HCT116 (cell line): Measurements from ENCODE around the gene SPAG4. TPM values are rescaled to one million over a fixed set of nuclear protein-coding genes. Genes with fewer than 3 reads are reported as not detected.

Experiments used
- ATAC-seq: fragments of 200-7000 bp; cut with Tn5 transposase; 2 replicates; pipeline ENCODE4 v1.9.1; 2020; ENCODE audit warnings: mild to moderate bottlenecking, moderate library complexity
- BruUV-seq: library from RNA; stranded (reverse); fragments of 400-500 nt; replicated peaks from 2 replicates; lab custom pipeline; 2021; lab: Mats Ljungman, UMichigan
- CTCF ChIA-PET: fragments of 300-600 bp; sonication (Branson Sonifier 250); formaldehyde crosslinking; loops from one replicate; lab custom pipeline; 2021; ENCODE audit warnings: antibody characterized with exemption; lab: Charles Lee
- POLR2A ChIA-PET: fragments of 300-600, 350-600 bp; sonication (Branson Sonifier 250); formaldehyde crosslinking; loops from one replicate; lab custom pipeline; 2021; ENCODE audit warnings: antibody characterized with exemption; lab: Charles Lee
- RAD21 ChIA-PET, 2 experiments: fragments of 300-600 bp; sonication (Branson Sonifier 250); formaldehyde crosslinking; loops; one replicate each; lab custom pipeline; 2023; ENCODE audit warnings: low total read pairs in 2 of 2; ENCODE audit not compliant: uncharacterized antibody in 2 of 2, unreplicated experiment in 2 of 2, low non-redundant PET in 1 of 2; lab: Charles Lee
- DNase-seq: peaks from one replicate; pipeline ENCODE4 v3.0.0-alpha.2; 2010; ENCODE audit warnings: low read depth, low spot score
- H2AFZ ChIP-seq: fragments of 200-600 bp; shearing (Covaris generic), sonication (generic); 2 replicates; pipeline ENCODE4 v1.6.1; 2017; ENCODE audit warnings: low read depth, mixed run types, mixed read lengths, antibody characterized with exemption, low read length; ENCODE audit not compliant: poor library complexity, severe bottlenecking
- H3K27ac ChIP-seq: 2 replicates; pipeline ENCODE4 v1.5.1; 2012; ENCODE audit warnings: low read depth, low read length
- H3K27me3 ChIP-seq: fragments of 200-600 bp; sonication (generic); 2 replicates; pipeline ENCODE4 v1.6.1; 2016; ENCODE audit warnings: mixed run types, low read length, mixed read lengths; ENCODE audit not compliant: insufficient read depth
- H3K36me3 ChIP-seq, 2 experiments: fragments of 200-500 bp in 1 of 2; fragments of 200-600 bp in 1 of 2; sonication (Bioruptor generic) in 1 of 2; sonication (generic) in 1 of 2; 2 replicates each; pipeline versions ENCODE4 v1.5.1 to v1.6.1; 2014 to 2016; ENCODE audit warnings: low read length in 2 of 2, inconsistent platforms in 1 of 2, mixed read lengths in 1 of 2, mixed run types in 1 of 2; ENCODE audit not compliant: insufficient read depth in 2 of 2, control insufficient read depth in 1 of 2
- H3K4me1 ChIP-seq, 2 experiments: fragments of 200-600 bp in 1 of 2; sonication (generic) in 1 of 2; 2 replicates each; pipeline versions ENCODE4 v1.5.1 to v1.6.1; 2012 to 2017; ENCODE audit warnings: low read length in 2 of 2, inconsistent platforms in 1 of 2, mild to moderate bottlenecking in 1 of 2, mixed read lengths in 1 of 2, mixed run types in 1 of 2, moderate library complexity in 1 of 2; ENCODE audit not compliant: insufficient read depth in 2 of 2, control insufficient read depth in 1 of 2
- H3K4me2 ChIP-seq: fragments of 200-600 bp; sonication (generic); 2 replicates; pipeline ENCODE4 v1.6.1; 2017; ENCODE audit warnings: mixed run types, low read length, mixed read lengths
- H3K4me3 ChIP-seq, 2 experiments: fragments of 200-600 bp in 1 of 2; sonication (generic) in 1 of 2; replicated peaks in 1 of 2; 2 replicates each; pipeline ENCODE4 v1.5.1; 2011 to 2016; ENCODE audit warnings: low read length in 2 of 2, control low read depth in 1 of 2, low read depth in 1 of 2, mild to moderate bottlenecking in 1 of 2, mixed read lengths in 1 of 2, mixed run types in 1 of 2
- H3K79me2 ChIP-seq: fragments of 200-600 bp; sonication (generic); 2 replicates; pipeline ENCODE4 v1.6.1; 2017; ENCODE audit warnings: mild to moderate bottlenecking, mixed run types, low read length, moderate library complexity, mixed read lengths; ENCODE audit not compliant: insufficient read depth
- H3K9ac ChIP-seq: fragments of 200-600 bp; sonication (generic); 2 replicates; pipeline ENCODE4 v1.6.1; 2016; ENCODE audit warnings: low read length, mixed read lengths
- H3K9me2 ChIP-seq: fragments of 200-600 bp; sonication (generic), shearing (Covaris generic); 2 replicates; pipeline ENCODE4 v1.6.1; 2017; ENCODE audit warnings: mixed run types, mild to moderate bottlenecking, moderate library complexity; ENCODE audit not compliant: insufficient read depth
- H3K9me3 ChIP-seq, 2 experiments: fragments of 200-500 bp in 1 of 2; fragments of 200-600 bp in 1 of 2; sonication (Bioruptor generic) in 1 of 2; sonication (generic) in 1 of 2; 2 replicates each; pipeline ENCODE4 v1.6.1; 2014 to 2017; ENCODE audit warnings: low read length in 2 of 2, mixed read lengths in 2 of 2, inconsistent platforms in 1 of 2, low read depth in 1 of 2, mild to moderate bottlenecking in 1 of 2, mixed run types in 1 of 2, moderate library complexity in 1 of 2; ENCODE audit not compliant: control insufficient read depth in 1 of 2, insufficient read depth in 1 of 2
- H4K20me1 ChIP-seq: fragments of 200-600 bp; sonication (generic), shearing (Covaris generic); 2 replicates; pipeline ENCODE4 v1.6.1; 2017; ENCODE audit warnings: mixed run types, mild to moderate bottlenecking, moderate library complexity; ENCODE audit not compliant: insufficient read depth
- CBX3 ChIP-seq: IDR thresholded peaks from 2 replicates; pipeline ENCODE4 v1.6.1; 2012; ENCODE audit warnings: low read depth
- CTCF ChIP-seq, 3 experiments: fragments of 200-600 bp in 1 of 3; sonication (generic) in 1 of 3; IDR thresholded peaks in 2 of 3; conservative IDR thresholded peaks in 1 of 3; 2 replicates each; pipeline ENCODE4 v1.5.1; 2012 to 2017; ENCODE audit warnings: low read depth in 2 of 3, low read length in 2 of 3, antibody characterized with exemption in 1 of 3, borderline replicate concordance in 1 of 3, control low read depth in 1 of 3, mild to moderate bottlenecking in 1 of 3, mixed read lengths in 1 of 3, mixed run types in 1 of 3, moderate library complexity in 1 of 3; ENCODE audit not compliant: insufficient read depth in 1 of 3
- ELF1 ChIP-seq: IDR thresholded peaks from 2 replicates; pipeline ENCODE4 v1.6.1; 2012; ENCODE audit warnings: low read depth, borderline replicate concordance
- EZH2phosphoT487 ChIP-seq: fragments of 200-600 bp; IDR thresholded peaks from 2 replicates; pipeline ENCODE4 v1.6.1; 2018; ENCODE audit warnings: antibody characterized with exemption, borderline replicate concordance
- MAX ChIP-seq: IDR thresholded peaks from 2 replicates; pipeline ENCODE4 v1.6.1; 2012
- POLR2A ChIP-seq: IDR thresholded peaks from 2 replicates; pipeline ENCODE4 v1.7.0; 2011; ENCODE audit warnings: borderline replicate concordance; ENCODE audit not compliant: insufficient read depth, insufficient read length; ENCODE audit errors: extremely low read depth
- RAD21 ChIP-seq: IDR thresholded peaks from 2 replicates; pipeline ENCODE4 v1.6.1; 2012; ENCODE audit warnings: low read depth, mild to moderate bottlenecking
- SRF ChIP-seq: IDR thresholded peaks from 2 replicates; pipeline ENCODE4 v1.6.1; 2012; ENCODE audit warnings: low read depth
- TCF7L2 ChIP-seq: IDR thresholded peaks from 2 replicates; pipeline ENCODE4 v1.7.0; 2011; ENCODE audit warnings: borderline replicate concordance, inconsistent platforms; ENCODE audit not compliant: insufficient read depth, insufficient read length; ENCODE audit errors: extremely low read depth
- YY1 ChIP-seq: IDR thresholded peaks from 2 replicates; pipeline ENCODE4 v1.6.1; 2011; ENCODE audit warnings: low read length, low read depth, moderate library complexity, mild to moderate bottlenecking; ENCODE audit not compliant: insufficient replicate concordance; ENCODE audit errors: extremely low read depth
- ZFX ChIP-seq: fragments of 450-650 bp; IDR thresholded peaks from 2 replicates; pipeline ENCODE4 v1.6.1; 2017
- ZNF274 ChIP-seq: fragments of 200-500 bp; sonication (Bioruptor generic); IDR thresholded peaks from 2 replicates; pipeline ENCODE4 v1.6.1; 2014; ENCODE audit warnings: mild to moderate bottlenecking, low read depth, low read length, inconsistent platforms
- intact Hi-C: fragments of 100-400 bp; cut with micrococcal nuclease; formaldehyde crosslinking; loops from 2 replicates; pipeline ENCODE4 v1.10.0; 2022
- total RNA-seq: library from RNA; stranded (reverse); gene quantifications from one replicate; pipeline ENCODE4 v1.2.1, GENCODE V29; 2021; ENCODE audit not compliant: unreplicated experiment

The SPAG4 gene
- total RNA-seq, 1 experiment from 2014 or later = 6.2 TPM

GRCh38 chr20:35578469-35578868 is 37.2 kb upstream of the SPAG4 start (continued):
- no peak for TF ChIP-seq YY1
- TF ChIP-seq MAX = no peak
- TF ChIP-seq ZFX = no peak
- no peak for TF ChIP-seq ZNF274

- no peak for TF ChIP-seq YY1
- no peak for TF ChIP-seq ELF1
- no peak for TF ChIP-seq RAD21
- TF ChIP-seq EZH2phosphoT487 = no peak
- TF ChIP-seq TCF7L2 = no peak
- TF ChIP-seq CBX3 = no peak
- TF ChIP-seq POLR2A = no peak
- TF ChIP-seq SRF = no peak
- no peak for TF ChIP-seq CTCF (IDR thresholded peaks at IDR 0.05 in 2 of 3, conservative IDR thresholded peaks at IDR 0.05 in 1 of 3; ENCODE audit: borderline replicate concordance in 1 of 3, insufficient read depth in 1 of 3, low read depth in 2 of 3, low read length in 2 of 3)
- TF ChIP-seq MAX = no peak
These were observed 36.4 kb upstream of the SPAG4 start for GRCh38 chr20:35579196-35579595.

More at GRCh38 chr20:35579196-35579595, 36.4 kb upstream of the SPAG4 start:
- Histone ChIP-seq H2AFZ (no peak overlapping the region), H3K4me1 (no peaks in the 10 kb centered on the region), H3K9me3 (no peaks in the 10 kb centered on the region), H3K9me2 (no peaks in the 10 kb centered on the region), H3K36me3 (no peaks in the 10 kb centered on the region), H3K79me2 (no peaks in the 10 kb centered on the region), H3K27me3 (no peaks in the 10 kb centered on the region), H3K4me3 (no peak overlapping the region), H4K20me1 (no peaks in the 10 kb centered on the region), H3K9ac (no peak overlapping the region), H3K27ac (no peak overlapping the region), H3K4me2 (no peak overlapping the region)
- DNase-seq = no peak
- no peak for ATAC-seq
- intact Hi-C loops = no loop called here
- ChIA-PET POLR2A (no interaction called here), CTCF (no interaction called here), RAD21 (no interaction called here)
- BruUV-seq = no TSS peak
